HL-60 (cell line): ENCODE data around the gene SLC2A13.

ENCODE experiments used
- GABPA ChIP-seq: IDR thresholded peaks from 2 replicates; pipeline ENCODE4 v1.6.1; 2012; ENCODE audit warnings: low read depth
- TF ChIP-seq, protein P1 (sequence below): IDR thresholded peaks from one replicate; pipeline ENCODE4 v1.5.1; 2011; ENCODE audit warnings: low read length, control low read depth, inconsistent platforms; ENCODE audit not compliant: insufficient read depth

DNA sequence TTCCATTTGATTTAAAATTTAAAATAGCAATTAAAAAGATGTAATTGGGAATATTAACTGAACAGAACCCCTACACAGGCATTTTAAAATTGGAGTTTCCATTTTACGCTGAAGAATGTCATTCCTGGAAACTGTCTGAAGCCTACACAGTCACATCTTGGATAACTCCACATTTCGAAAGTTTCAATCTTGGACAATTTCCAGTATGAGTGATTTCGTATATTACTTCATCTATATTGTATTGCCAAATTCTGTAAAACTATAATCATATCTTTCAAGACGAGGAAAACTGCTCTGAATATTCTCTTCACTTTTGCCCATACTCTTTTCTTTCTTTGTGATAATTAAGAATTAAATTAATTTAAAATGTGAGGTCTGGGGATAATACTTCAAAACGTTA is 292.1 kb downstream of the SLC2A13 start:
- TF ChIP-seq, protein P1, sequence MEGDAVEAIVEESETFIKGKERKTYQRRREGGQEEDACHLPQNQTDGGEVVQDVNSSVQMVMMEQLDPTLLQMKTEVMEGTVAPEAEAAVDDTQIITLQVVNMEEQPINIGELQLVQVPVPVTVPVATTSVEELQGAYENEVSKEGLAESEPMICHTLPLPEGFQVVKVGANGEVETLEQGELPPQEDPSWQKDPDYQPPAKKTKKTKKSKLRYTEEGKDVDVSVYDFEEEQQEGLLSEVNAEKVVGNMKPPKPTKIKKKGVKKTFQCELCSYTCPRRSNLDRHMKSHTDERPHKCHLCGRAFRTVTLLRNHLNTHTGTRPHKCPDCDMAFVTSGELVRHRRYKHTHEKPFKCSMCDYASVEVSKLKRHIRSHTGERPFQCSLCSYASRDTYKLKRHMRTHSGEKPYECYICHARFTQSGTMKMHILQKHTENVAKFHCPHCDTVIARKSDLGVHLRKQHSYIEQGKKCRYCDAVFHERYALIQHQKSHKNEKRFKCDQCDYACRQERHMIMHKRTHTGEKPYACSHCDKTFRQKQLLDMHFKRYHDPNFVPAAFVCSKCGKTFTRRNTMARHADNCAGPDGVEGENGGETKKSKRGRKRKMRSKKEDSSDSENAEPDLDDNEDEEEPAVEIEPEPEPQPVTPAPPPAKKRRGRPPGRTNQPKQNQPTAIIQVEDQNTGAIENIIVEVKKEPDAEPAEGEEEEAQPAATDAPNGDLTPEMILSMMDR: no peak
- no peak for TF ChIP-seq GABPA
